ENCODE data around the gene OR2M2. TPM values are rescaled to one million over a fixed set of nuclear protein-coding genes. Genes with fewer than 3 reads are reported as not detected.

The OR2M2 gene
- total RNA-seq (2021), result not detected in 2 replicates
- Bru-seq, nascent RNA, result percentile 36 among the genes with signal in this experiment
- BruChase-seq, experiment 1, labeled RNA remaining after a 2-hour chase, result percentile 44 among the genes with signal in this experiment
- percentile 31 among the genes with signal in this experiment for BruChase-seq, experiment 2, labeled RNA remaining after a 6-hour chase
- long read RNA-seq, result 0 reads

DNA sequence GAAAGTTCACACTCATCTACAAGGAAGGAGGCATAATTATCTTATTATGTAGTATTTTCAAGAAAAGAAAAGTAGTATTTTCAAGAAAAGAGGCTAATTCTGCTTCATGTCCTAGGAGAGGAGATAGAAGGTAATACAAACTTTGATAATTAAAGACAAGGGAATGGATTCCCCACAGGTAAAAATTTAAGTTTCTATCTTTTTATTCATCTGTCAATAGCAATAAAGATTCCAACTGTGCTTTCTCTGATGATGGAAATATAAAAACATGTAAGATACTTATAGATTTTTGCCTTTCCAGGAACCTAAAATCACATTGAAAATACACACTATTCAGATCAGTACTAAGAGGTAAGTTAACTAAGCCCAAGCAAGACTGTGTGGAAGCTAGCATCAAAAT lies at the start of gene OR2M2:
TSS of gene OR2M2 (plus strand) at position 301 of the 400 bp plus-strand sequence. CDS start 5,165 bp downstream, outside the sequence.
- no peak for TF ChIP-seq CTCF (conservative IDR thresholded peaks at IDR 0.05; ENCODE audit: low read depth, low read length)
- no peak for TF ChIP-seq EZH2 (IDR thresholded peaks at IDR 0.05; ENCODE audit: borderline replicate concordance, low read depth, low read length, poor library complexity, severe bottlenecking)
- no TSS peak for BruUV-seq (replicated peaks)
- Histone ChIP-seq H3K36me3 (ENCODE audit: insufficient read depth, low read length, poor library complexity, severe bottlenecking) (no peaks in the 10 kb centered on the region), H3K9me3 (ENCODE audit: low read depth, low read length, poor library complexity, severe bottlenecking) (peaks cover 6% of the 10 kb centered on the region), H3K27me3 (replicated peaks; ENCODE audit: insufficient read depth, low read depth, low read length, poor library complexity) (no peaks in the 10 kb centered on the region), H3K4me1 (ENCODE audit: insufficient read depth, low read length, poor library complexity, severe bottlenecking) (no peaks in the 10 kb centered on the region), H3K27ac (ENCODE audit: low read depth, low read length, poor library complexity, severe bottlenecking) (no peak within 1 kb of the TSS), H3K4me3 (ENCODE audit: low read depth, low read length, poor library complexity, severe bottlenecking) (no peak within 1 kb of the TSS)
- intact Hi-C loops (cut with micrococcal nuclease; ENCODE audit: unreplicated experiment), result no loop called here
- POLR2A ChIA-PET (ENCODE audit: low non-redundant PET), result no interaction called here
- DNase-seq (ENCODE audit: low spot score), result no peak
- CTCF ChIA-PET, result no interaction called here

DNA sequence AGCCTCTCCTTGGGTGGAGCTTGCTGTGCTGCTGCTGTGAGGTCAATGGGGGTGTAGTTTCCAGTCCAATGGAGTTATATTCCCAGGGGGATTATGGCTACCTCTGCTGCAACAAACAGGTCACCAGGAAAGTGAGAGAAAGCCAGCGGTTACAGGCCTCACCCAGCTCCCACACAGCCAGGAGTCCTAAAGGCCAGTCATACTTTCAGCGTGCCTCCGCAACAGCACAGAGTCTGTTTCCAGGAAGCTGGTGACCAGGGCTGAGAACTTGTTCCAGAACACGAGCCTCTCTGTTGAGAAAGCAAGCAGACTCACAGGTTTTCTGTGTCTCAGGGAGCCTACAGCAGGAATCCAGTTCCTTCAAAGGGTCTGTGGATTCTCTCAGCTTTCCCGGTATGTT lies 47.0 kb upstream of the OR2M2 start:
- intact Hi-C loops (cut with micrococcal nuclease; ENCODE audit: unreplicated experiment), result no loop called here
- ChIA-PET POLR2A (ENCODE audit: low non-redundant PET) (no interaction called here), CTCF (no interaction called here)
- Histone ChIP-seq H3K9me3 (ENCODE audit: low read depth, low read length, poor library complexity, severe bottlenecking) (peaks cover 28% of the 10 kb centered on the region), H3K27ac (ENCODE audit: low read depth, low read length, poor library complexity, severe bottlenecking) (no peak overlapping the region), H3K36me3 (ENCODE audit: insufficient read depth, low read length, poor library complexity, severe bottlenecking) (no peaks in the 10 kb centered on the region), H3K27me3 (replicated peaks; ENCODE audit: insufficient read depth, low read depth, low read length, poor library complexity) (no peaks in the 10 kb centered on the region), H3K4me1 (ENCODE audit: insufficient read depth, low read length, poor library complexity, severe bottlenecking) (no peaks in the 10 kb centered on the region), H3K4me3 (ENCODE audit: low read depth, low read length, poor library complexity, severe bottlenecking) (no peak overlapping the region)
- no peak for DNase-seq (ENCODE audit: low spot score)
- no TSS peak for BruUV-seq (replicated peaks)
- no peak for TF ChIP-seq EZH2 (IDR thresholded peaks at IDR 0.05; ENCODE audit: borderline replicate concordance, low read depth, low read length, poor library complexity, severe bottlenecking)
- TF ChIP-seq CTCF (conservative IDR thresholded peaks at IDR 0.05; ENCODE audit: low read depth, low read length), result no peak

- Histone ChIP-seq H3K27ac (ENCODE audit: low read depth, low read length, poor library complexity, severe bottlenecking) (no peak overlapping the region), H3K9me3 (ENCODE audit: low read depth, low read length, poor library complexity, severe bottlenecking) (peaks cover 17% of the 10 kb centered on the region), H3K4me1 (ENCODE audit: insufficient read depth, low read length, poor library complexity, severe bottlenecking) (no peaks in the 10 kb centered on the region), H3K36me3 (ENCODE audit: insufficient read depth, low read length, poor library complexity, severe bottlenecking) (no peaks in the 10 kb centered on the region), H3K4me3 (ENCODE audit: low read depth, low read length, poor library complexity, severe bottlenecking) (no peak overlapping the region), H3K27me3 (replicated peaks; ENCODE audit: insufficient read depth, low read depth, low read length, poor library complexity) (no peaks in the 10 kb centered on the region)
- no peak for DNase-seq (ENCODE audit: low spot score)
- ChIA-PET POLR2A (ENCODE audit: low non-redundant PET) (no interaction called here), CTCF (no interaction called here)
- intact Hi-C loops (cut with micrococcal nuclease; ENCODE audit: unreplicated experiment), result no loop called here
- no peak for TF ChIP-seq EZH2 (IDR thresholded peaks at IDR 0.05; ENCODE audit: borderline replicate concordance, low read depth, low read length, poor library complexity, severe bottlenecking)
- no peak for TF ChIP-seq CTCF (conservative IDR thresholded peaks at IDR 0.05; ENCODE audit: low read depth, low read length)
- BruUV-seq (replicated peaks), result no TSS peak
Measured at GRCh38 chr1:248136811-248137210, 37.8 kb upstream of the OR2M2 start.
